ENCODE data around the gene OTUB1. TPM values are rescaled to one million over a fixed set of nuclear protein-coding genes. Genes with fewer than 3 reads are reported as not detected.

OTUB1 gene, protein sequence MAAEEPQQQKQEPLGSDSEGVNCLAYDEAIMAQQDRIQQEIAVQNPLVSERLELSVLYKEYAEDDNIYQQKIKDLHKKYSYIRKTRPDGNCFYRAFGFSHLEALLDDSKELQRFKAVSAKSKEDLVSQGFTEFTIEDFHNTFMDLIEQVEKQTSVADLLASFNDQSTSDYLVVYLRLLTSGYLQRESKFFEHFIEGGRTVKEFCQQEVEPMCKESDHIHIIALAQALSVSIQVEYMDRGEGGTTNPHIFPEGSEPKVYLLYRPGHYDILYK
- 100 to 1,000 TPM in 1 of 2 experiments, 10 to 100 TPM in 1; 94.8 to 102 TPM for total RNA-seq

DNA sequence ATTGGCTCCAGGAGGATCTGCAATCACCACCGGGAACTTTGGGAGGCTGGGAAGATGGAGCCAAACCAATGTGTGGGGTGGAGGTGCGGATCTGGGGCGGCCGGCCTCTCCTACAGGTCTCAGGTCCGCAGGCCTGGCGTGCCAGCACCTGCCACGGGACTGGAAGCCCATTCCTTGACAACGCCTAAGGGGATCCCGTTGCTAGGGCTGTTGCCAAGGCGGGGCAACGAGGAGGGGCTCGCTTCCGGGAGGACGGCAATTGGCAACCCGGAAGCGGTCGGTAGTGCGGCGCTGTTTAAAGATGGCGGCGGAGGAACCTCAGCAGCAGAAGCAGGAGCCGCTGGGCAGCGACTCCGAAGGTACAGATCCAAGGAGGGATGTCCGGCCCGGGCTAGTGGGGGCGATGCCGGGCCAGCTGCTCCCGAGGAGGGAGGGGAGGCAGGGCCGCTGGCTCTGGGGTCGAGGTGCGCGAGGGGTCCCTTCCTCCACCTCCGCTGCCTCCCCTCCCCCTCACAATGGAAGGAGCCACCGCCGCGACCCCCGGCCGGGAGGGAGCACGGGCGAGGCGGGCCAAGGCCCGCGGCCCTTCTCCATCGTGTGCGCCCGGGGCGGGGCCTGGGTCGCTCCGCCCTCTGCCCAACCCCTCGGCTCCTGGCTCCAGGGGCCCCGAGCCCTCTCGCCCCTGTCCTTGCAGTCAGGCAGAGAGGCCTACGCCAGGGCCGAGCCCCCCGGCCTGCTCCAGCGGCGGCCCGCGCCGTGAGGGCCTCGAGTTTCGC is at the start of gene OTUB1:
Gene OTUB1, plus strand, starts transcription at position 283 of the 776 bp plus-strand sequence. Its CDS starts 19 bp downstream, at position 302.
- CTCF ChIA-PET, result interaction anchor here (0.9 to 2.3 kb wide), 2 partner anchors 14 to 18 kb away, joined by 3 to 15 read pairs; no protein-coding TSS in a partner anchor
- POLR2A ChIA-PET, result interaction anchor here (0.6 kb wide), 1 partner anchor 9 kb away, joined by 4 read pairs; no protein-coding TSS in a partner anchor
- peak within 1 kb of the TSS; percentile 95 for H3K4me3 Mint-ChIP-seq
- peaks cover 21% of the 10 kb centered on the region for H3K36me3 Mint-ChIP-seq (ENCODE audit: low read depth)
- peak within 1 kb of the TSS; percentile 97 for H3K27ac Mint-ChIP-seq
- no peaks in the 10 kb centered on the region for H3K27me3 Mint-ChIP-seq
- H3K4me1 Mint-ChIP-seq, result peaks cover 41% of the 10 kb centered on the region
- no peaks in the 10 kb centered on the region for H3K9me3 Mint-ChIP-seq
- DNase-seq, result peak; percentile 92

DNA sequence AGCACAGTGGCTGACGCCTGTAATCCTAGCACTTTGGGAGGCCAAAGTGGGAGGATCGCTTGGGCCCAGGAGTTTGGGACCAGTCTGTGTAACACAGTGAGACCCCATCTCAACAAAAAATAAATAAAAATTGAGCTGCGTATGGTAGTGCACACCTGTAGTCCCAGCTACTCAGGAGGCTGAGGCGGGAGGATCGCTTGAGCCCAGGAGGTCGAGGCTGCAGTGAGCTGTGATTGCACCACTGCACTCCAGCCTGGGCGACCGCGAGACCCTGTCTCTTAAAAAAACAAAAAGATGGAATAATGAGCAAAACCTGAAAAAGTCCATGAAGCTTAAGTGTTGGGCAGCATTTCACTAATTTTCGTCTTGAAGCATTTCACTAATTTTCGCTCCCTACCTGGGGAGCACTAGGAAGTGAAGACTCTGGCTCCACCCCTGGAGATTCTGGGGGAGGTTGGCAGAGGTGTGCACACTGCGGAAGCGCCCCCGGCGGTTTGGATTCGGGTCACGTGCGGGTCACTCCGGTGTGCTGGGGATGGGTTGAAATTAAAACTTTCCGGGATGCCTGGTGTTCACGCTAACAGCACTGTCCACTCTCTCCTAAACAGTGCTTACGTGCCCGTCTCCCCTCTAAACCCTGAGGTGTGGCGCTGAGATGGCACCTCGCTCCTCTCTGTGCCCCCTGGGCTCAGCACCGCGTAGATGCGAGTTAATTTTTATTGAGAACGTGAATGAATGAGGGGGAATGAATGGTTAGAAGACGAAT is 48.3 kb upstream of the OTUB1 start:
- no peak for DNase-seq
- Mint-ChIP-seq H3K27ac (peak overlapping the region; percentile 73), H3K9me3 (no peaks in the 10 kb centered on the region), H3K27me3 (peaks cover 2% of the 10 kb centered on the region), H3K4me1 (peaks cover 33% of the 10 kb centered on the region), H3K36me3 (ENCODE audit: low read depth) (peaks cover 9% of the 10 kb centered on the region), H3K4me3 (peak overlapping the region; percentile 80)
- ChIA-PET POLR2A (no interaction called here), CTCF (interaction anchor here (0.7 to 1.5 kb wide), 3 partner anchors 8 to 100 kb away, joined by 3 to 4 read pairs (median 3); no protein-coding TSS in a partner anchor)

DNA sequence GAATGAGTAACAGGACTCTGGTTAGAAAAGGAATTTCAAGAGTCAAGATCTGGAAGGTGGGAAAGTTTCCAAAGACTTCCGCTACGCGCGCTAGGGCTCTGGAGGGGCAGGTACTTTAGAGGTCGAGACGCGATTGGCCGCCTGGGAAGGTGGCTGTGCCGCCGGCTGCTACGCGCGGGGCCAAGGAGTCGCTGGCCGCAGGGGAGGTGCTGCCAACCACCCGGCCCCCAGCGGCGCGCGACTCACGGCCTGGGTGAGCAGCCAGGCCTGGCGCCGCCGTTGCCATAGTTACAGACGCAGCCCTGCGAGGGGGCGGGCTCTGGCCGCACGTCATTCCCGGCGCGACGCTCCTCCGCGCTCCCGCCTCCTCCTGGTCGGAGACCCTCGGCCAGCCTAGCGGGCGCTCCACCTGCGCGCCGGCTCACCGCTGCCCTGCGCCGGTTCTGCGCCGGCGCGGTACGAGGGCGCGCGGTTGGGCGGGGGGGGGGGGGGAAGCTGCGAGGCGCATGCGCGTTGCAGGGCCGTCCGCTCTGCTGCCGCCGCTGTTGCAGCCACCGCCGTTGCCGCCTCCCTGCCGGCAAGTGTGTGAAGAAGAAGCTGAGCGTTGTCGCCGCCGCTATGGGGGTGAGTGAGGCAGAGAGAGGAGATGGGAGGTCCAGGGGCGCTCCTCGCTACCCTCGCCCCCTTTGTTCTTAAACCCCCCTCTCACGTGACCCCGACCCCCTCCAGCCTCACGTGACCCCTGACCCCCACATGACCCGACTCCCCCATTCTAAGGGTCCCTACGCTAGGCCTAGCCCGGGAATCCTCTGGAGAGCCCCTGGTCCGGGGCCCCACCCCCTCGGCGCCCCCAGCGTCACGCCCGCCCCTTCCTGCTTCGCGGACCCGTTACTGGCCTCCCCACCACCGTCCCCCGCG is 47.5 kb upstream of the OTUB1 start, which contains the start of gene NAA40:
Gene NAA40, plus strand, starts transcription at position 524 of the 918 bp plus-strand sequence. Its CDS starts 95 bp downstream, at position 619.
- H3K4me3 Mint-ChIP-seq, result peak within 1 kb of the TSS; percentile 80
- H3K36me3 Mint-ChIP-seq (ENCODE audit: low read depth), result peaks cover 9% of the 10 kb centered on the region
- ChIA-PET POLR2A (no interaction called here), CTCF (interaction anchor here (1.4 kb wide), 1 partner anchor 101 kb away, joined by 3 read pairs; no protein-coding TSS in a partner anchor)
- peak within 1 kb of the TSS; percentile 76 for H3K27ac Mint-ChIP-seq
- no peaks in the 10 kb centered on the region for H3K9me3 Mint-ChIP-seq
- peaks cover 2% of the 10 kb centered on the region for H3K27me3 Mint-ChIP-seq
- H3K4me1 Mint-ChIP-seq, result peaks cover 33% of the 10 kb centered on the region
- peak; percentile 93 for DNase-seq

DNA sequence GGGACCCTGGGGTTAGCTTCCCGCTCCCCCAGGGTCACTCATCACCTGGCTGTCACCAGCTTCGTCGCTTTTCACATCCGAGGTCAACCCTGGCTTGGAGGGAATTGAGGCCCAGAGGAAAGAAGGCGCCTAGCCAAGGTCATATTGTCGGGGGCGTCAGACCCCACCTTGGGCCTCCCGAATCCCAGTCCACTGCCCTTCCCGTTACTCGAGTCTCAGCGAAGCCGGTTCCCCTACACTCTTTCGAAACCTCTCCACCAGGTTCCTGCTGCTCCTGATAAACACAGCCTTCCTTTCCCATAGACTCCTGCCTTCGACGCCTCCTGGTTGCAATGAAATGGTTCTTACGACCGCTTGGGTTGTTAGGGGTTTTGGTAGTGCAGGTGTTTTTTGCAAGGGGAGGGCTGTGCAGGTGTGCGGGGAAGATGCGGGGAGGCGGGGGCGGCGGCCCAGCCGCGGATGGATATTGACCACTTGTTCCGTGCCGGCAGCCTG is 46.8 kb upstream of the OTUB1 start:
- peak overlapping the region; percentile 76 for H3K27ac Mint-ChIP-seq
- H3K27me3 Mint-ChIP-seq, result peaks cover 2% of the 10 kb centered on the region
- H3K9me3 Mint-ChIP-seq, result no peaks in the 10 kb centered on the region
- H3K36me3 Mint-ChIP-seq (ENCODE audit: low read depth), result peaks cover 9% of the 10 kb centered on the region
- peak overlapping the region; percentile 80 for H3K4me3 Mint-ChIP-seq
- POLR2A ChIA-PET, result no interaction called here
- DNase-seq, result no peak
- CTCF ChIA-PET, result interaction anchor here (1.4 kb wide), 1 partner anchor 102 kb away, joined by 3 read pairs; no protein-coding TSS in a partner anchor
- peaks cover 33% of the 10 kb centered on the region for H3K4me1 Mint-ChIP-seq

DNA sequence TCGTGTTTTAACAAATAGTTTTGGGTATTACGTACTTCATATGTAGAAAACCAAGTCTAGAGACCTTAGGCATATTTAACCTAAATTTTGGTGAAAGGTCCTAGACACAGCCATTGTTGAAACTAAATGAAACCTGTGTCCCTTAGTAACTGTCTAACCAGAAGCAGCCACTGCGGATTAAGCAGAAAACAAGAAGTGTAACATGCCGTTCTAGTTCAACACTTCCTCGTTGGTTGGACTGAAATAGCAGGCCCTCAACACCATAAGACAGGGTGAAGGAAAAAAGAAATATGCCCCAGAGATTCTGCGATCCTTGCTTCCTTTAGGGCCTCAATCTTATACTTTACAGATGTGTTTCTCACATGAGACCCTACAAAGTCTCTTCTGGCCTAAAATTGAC is 45.5 kb upstream of the OTUB1 start:
- Mint-ChIP-seq H3K9me3 (no peaks in the 10 kb centered on the region), H3K4me1 (peaks cover 33% of the 10 kb centered on the region), H3K36me3 (ENCODE audit: low read depth) (peaks cover 9% of the 10 kb centered on the region), H3K27me3 (no peaks in the 10 kb centered on the region), H3K4me3 (peak overlapping the region; percentile 80), H3K27ac (no peak overlapping the region)
- no peak for DNase-seq
- POLR2A ChIA-PET, result no interaction called here
- CTCF ChIA-PET, result no interaction called here

DNA sequence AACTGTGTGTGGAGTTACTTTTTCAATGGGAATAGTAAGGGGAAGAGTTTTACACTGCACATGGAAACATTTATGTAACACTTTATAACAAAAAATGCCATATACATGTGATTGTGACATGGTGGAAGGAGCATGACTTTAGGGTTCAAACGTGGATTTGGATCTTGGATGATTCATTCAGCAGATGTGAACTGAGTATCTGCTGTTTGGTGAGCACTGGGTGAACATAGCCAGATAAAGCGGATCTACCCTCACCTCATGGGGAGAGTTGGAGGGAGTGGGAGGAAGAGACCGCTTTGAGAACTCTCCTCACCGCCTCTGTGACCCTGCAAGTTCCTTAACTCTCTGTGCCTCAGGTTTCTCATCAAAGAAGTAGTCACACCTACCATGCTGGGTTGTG is 44.3 kb upstream of the OTUB1 start:
- Mint-ChIP-seq H3K36me3 (ENCODE audit: low read depth) (peaks cover 13% of the 10 kb centered on the region), H3K27ac (no peak overlapping the region), H3K4me3 (no peak overlapping the region), H3K27me3 (no peaks in the 10 kb centered on the region), H3K4me1 (peaks cover 35% of the 10 kb centered on the region), H3K9me3 (no peaks in the 10 kb centered on the region)
- ChIA-PET POLR2A (no interaction called here), CTCF (interaction anchor here (1.2 kb wide), 1 partner anchor 13 kb away, joined by 3 read pairs; no protein-coding TSS in a partner anchor)
- DNase-seq, result no peak

DNA sequence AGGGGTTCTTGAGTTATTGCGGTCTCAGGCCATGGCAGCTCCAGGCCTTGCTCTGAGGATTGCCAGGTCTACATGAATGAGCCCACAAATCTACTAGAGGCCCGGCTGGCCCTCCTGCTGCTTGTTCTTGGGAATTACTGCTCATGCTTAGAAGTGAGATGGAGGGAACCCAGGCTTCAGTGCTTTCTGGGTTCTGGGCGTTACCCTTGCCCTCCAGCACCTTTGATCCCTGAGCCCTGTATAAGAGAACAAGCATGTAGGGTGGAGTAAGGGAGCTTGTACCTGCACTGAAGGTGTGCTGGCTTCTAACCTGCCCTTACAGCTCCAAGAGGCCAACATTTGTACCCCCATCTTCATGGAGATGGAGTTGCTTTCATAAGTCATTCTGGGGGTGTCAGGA is 43.4 kb upstream of the OTUB1 start:
- H3K36me3 Mint-ChIP-seq (ENCODE audit: low read depth), result peaks cover 16% of the 10 kb centered on the region
- peaks cover 31% of the 10 kb centered on the region for H3K4me1 Mint-ChIP-seq
- H3K9me3 Mint-ChIP-seq, result no peaks in the 10 kb centered on the region
- no peaks in the 10 kb centered on the region for H3K27me3 Mint-ChIP-seq
- DNase-seq, result no peak
- CTCF ChIA-PET, result interaction anchor here (0.5 to 1.3 kb wide), 4 partner anchors 9 to 635 kb away, joined by 3 to 5 read pairs (median 4); no protein-coding TSS in a partner anchor
- H3K4me3 Mint-ChIP-seq, result no peak overlapping the region
- POLR2A ChIA-PET, result no interaction called here
- H3K27ac Mint-ChIP-seq, result no peak overlapping the region

DNA sequence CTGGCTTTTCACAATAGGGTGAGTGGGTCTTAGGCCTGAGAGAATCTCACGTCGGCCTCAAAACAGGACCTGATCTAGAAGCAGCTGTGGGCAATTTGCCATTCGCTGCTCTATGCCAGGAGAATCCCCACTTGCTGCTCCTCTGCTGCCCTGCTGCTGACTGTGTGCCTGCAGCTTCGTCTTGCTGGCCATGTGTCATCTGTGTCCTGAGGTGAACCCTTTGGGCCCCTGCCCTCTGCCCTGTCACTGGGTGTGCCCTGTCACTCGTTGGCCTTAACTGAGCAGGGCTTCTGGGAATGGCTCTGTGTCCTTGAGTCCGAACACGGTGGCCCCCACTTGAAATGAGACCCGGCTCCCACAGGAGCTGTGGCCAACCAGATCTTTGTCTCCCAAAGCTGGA is 41.3 kb upstream of the OTUB1 start:
- ChIA-PET CTCF (interaction anchor here (0.7 to 3.8 kb wide), 14 partner anchors 8 to 360 kb away, joined by 3 to 29 read pairs (median 4); partner anchors contain the start of genes ESRRA and MARK2), POLR2A (interaction anchor here (1.1 kb wide), 1 partner anchor 107 kb away, joined by 3 read pairs; no protein-coding TSS in a partner anchor)
- no peaks in the 10 kb centered on the region for H3K9me3 Mint-ChIP-seq
- DNase-seq, result no peak
- H3K27ac Mint-ChIP-seq, result no peak overlapping the region
- H3K36me3 Mint-ChIP-seq (ENCODE audit: low read depth), result peaks cover 13% of the 10 kb centered on the region
- peaks cover 22% of the 10 kb centered on the region for H3K4me1 Mint-ChIP-seq
- H3K27me3 Mint-ChIP-seq, result no peaks in the 10 kb centered on the region
- no peak overlapping the region for H3K4me3 Mint-ChIP-seq

DNA sequence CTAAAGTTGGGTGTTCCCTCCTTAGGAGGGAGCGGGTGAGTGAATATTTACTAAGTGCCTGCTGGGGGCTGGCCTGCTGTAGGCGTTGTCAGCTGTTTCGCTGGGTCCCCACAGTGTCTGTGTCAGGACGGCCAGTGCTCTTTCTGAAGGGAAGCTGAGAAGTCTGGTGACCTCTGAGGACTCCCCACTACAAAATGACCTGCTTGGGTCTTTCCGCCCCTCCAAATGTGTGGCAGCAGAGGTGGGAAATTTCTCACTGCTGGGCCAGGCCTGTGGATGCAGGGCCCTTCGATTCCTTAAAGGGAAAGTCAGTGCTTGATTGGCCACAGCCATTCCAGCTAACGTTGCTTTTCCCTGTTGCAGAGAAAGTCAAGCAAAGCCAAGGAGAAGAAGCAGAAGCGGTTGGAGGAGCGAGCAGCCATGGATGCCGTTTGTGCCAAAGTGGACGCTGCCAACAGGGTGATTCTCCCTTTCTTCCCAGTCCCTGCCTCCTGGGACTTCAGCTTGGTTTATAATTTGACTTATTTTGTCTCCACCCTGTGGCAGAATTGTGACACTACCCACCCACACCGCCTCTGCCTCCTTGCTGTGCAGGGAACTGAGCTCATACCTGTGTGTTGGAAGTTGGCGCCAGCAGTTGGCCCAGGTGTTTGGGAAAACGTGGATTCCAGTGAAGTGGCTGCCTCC is 40.6 kb upstream of the OTUB1 start:
- H3K4me1 Mint-ChIP-seq, result peaks cover 18% of the 10 kb centered on the region
- H3K27me3 Mint-ChIP-seq, result no peaks in the 10 kb centered on the region
- POLR2A ChIA-PET, result interaction anchor here (1.1 kb wide), 1 partner anchor 107 kb away, joined by 3 read pairs; no protein-coding TSS in a partner anchor
- no peak overlapping the region for H3K4me3 Mint-ChIP-seq
- H3K27ac Mint-ChIP-seq, result no peak overlapping the region
- H3K9me3 Mint-ChIP-seq, result no peaks in the 10 kb centered on the region
- H3K36me3 Mint-ChIP-seq (ENCODE audit: low read depth), result peaks cover 14% of the 10 kb centered on the region
- CTCF ChIA-PET, result interaction anchor here (0.5 to 3.8 kb wide), 19 partner anchors 9 to 360 kb away, joined by 3 to 29 read pairs (median 4); partner anchors contain the start of genes ESRRA and MARK2
- peak; percentile 64 for DNase-seq

DNA sequence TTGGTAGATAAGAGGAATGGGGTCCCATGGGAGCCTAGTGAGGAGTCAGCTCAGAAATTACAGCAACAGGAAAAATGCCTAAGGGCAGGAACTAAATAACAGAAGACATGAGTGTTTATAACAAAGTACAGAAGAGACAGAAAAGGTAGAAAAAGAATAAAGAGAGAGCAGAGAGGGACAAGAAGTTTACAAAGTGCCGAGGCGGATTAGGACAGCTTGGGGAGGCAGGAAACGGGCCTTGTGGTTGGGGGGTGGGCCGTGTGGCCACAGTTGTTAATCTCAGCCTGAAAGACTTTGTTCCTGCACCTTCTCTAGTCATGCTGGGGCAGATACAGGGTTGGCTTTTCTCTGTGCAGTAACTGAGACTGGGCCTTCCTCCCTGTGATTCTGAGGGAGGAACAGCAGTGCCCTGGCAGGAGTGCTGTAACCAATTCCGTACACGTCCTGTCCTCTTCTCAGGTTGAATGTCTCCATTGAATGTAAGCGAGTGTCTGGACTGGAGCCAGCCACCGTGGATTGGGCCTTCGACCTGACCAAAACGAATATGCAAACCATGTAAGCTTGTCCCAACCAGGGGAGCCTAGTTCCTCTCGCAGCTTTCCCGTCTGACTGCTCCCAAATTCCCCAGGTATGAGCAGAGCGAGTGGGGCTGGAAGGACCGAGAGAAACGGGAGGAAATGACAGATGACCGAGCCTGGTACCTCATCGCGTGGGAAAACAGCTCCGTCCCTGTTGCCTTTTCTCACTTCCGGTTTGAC is 34.3 kb upstream of the OTUB1 start:
- H3K4me3 Mint-ChIP-seq, result peak overlapping the region; percentile 55
- ChIA-PET CTCF (interaction anchor here (0.6 to 2.2 kb wide), 6 partner anchors 9 to 233 kb away, joined by 3 to 13 read pairs (median 4); no protein-coding TSS in a partner anchor), POLR2A (interaction anchor here (0.5 kb wide), 1 partner anchor 27 kb away, joined by 3 read pairs; no protein-coding TSS in a partner anchor)
- H3K27ac Mint-ChIP-seq, result peak overlapping the region; percentile 83
- no peaks in the 10 kb centered on the region for H3K27me3 Mint-ChIP-seq
- H3K36me3 Mint-ChIP-seq (ENCODE audit: low read depth), result peaks cover 46% of the 10 kb centered on the region
- peak; percentile 63 for DNase-seq
- no peaks in the 10 kb centered on the region for H3K9me3 Mint-ChIP-seq
- H3K4me1 Mint-ChIP-seq, result peaks cover 29% of the 10 kb centered on the region
